ENCODE results near the gene C16orf74. TPM values are rescaled to one million over a fixed set of nuclear protein-coding genes. Genes with fewer than 3 reads are reported as not detected.

C16orf74 gene
- total and polyA plus RNA-seq, 4 donors: 2.6 to 7.9 (median 3.4) TPM

- Histone ChIP-seq H3K9me3 (ENCODE audit: control insufficient read depth in 4 of 4, insufficient read depth in 3 of 4, low read length in 3 of 4) (no peaks in the 10 kb centered on the region), H3K36me3 (ENCODE audit: control insufficient read depth in 4 of 4, insufficient read depth in 4 of 4, low read length in 4 of 4) (peaks cover 0 to 4% (median 1%) of the 10 kb centered on the region in 4 donors), H3K4me1 (ENCODE audit: control insufficient read depth in 5 of 5, insufficient read depth in 5 of 5, low read length in 5 of 5) (peaks cover 0 to 3% (median 0%) of the 10 kb centered on the region in 5 donors), H3K27ac (ENCODE audit: low read depth in 1 of 2, low read length in 1 of 2) (no peak overlapping the region), H3K4me3 (no peak overlapping the region), H3K27me3 (ENCODE audit: control insufficient read depth in 3 of 3, insufficient read depth in 3 of 3, low read length in 2 of 3) (no peaks in the 10 kb centered on the region), H3K9ac (ENCODE audit: insufficient read depth in 1 of 2, low read length in 2 of 2) (no peak overlapping the region)
- TF ChIP-seq, protein P1, sequence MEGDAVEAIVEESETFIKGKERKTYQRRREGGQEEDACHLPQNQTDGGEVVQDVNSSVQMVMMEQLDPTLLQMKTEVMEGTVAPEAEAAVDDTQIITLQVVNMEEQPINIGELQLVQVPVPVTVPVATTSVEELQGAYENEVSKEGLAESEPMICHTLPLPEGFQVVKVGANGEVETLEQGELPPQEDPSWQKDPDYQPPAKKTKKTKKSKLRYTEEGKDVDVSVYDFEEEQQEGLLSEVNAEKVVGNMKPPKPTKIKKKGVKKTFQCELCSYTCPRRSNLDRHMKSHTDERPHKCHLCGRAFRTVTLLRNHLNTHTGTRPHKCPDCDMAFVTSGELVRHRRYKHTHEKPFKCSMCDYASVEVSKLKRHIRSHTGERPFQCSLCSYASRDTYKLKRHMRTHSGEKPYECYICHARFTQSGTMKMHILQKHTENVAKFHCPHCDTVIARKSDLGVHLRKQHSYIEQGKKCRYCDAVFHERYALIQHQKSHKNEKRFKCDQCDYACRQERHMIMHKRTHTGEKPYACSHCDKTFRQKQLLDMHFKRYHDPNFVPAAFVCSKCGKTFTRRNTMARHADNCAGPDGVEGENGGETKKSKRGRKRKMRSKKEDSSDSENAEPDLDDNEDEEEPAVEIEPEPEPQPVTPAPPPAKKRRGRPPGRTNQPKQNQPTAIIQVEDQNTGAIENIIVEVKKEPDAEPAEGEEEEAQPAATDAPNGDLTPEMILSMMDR (IDR thresholded peaks at IDR 0.05; ENCODE audit: control extremely low read depth, extremely low read depth): no peak
- DNase-seq (no peak), ATAC-seq (ENCODE audit: insufficient read depth, low FRiP score) (no peak)
- WGBS, 2 donors: 47 to 71% methylated on average over 16 of the region's 16 CpGs
Observed at GRCh38 chr16:85729452-85730185, 21.3 kb downstream of the C16orf74 start.

DNA sequence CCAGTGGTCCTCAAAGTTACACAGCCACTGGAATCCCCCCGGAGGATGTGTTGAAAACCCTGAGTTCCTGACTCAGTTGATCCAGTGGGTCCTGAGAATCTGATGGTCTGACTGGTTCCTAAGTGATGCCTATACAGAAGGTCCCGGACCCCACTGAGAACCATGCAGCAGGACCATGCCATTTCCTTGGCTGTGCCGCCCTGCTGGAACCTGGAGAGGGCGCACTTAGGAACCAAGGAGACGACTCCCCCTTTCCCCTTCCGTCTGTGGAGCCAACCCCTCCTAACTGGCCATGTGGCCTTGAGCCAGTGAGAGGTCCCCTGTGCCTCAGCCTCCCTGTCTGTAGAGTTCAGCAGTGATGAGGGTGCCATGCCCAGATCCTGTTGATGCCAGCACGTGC lies 22.0 kb downstream of the C16orf74 start:
- H3K27me3 ChIP-seq (ENCODE audit: control insufficient read depth in 3 of 3, insufficient read depth in 3 of 3, low read length in 2 of 3): no peaks in the 10 kb centered on the region
- no peaks in the 10 kb centered on the region for H3K9me3 ChIP-seq (ENCODE audit: control insufficient read depth in 4 of 4, insufficient read depth in 3 of 4, low read length in 3 of 4)
- H3K4me1 ChIP-seq (ENCODE audit: control insufficient read depth in 5 of 5, insufficient read depth in 5 of 5, low read length in 5 of 5): peaks cover 0 to 3% (median 0%) of the 10 kb centered on the region in 5 donors
- no peak overlapping the region for H3K9ac ChIP-seq (ENCODE audit: insufficient read depth in 1 of 2, low read length in 2 of 2)
- no peak overlapping the region for H3K4me3 ChIP-seq
- DNase-seq (no peak), ATAC-seq (ENCODE audit: insufficient read depth, low FRiP score) (no peak)
- WGBS, 2 donors: 77 to 82% methylated on average over 7 of the region's 7 CpGs
- TF ChIP-seq, protein P1 (IDR thresholded peaks at IDR 0.05; ENCODE audit: control extremely low read depth, extremely low read depth): no peak
- H3K36me3 ChIP-seq (ENCODE audit: control insufficient read depth in 4 of 4, insufficient read depth in 4 of 4, low read length in 4 of 4): peaks cover 0 to 4% (median 1%) of the 10 kb centered on the region in 4 donors
- H3K27ac ChIP-seq (ENCODE audit: low read depth in 1 of 2, low read length in 1 of 2): no peak overlapping the region

DNA sequence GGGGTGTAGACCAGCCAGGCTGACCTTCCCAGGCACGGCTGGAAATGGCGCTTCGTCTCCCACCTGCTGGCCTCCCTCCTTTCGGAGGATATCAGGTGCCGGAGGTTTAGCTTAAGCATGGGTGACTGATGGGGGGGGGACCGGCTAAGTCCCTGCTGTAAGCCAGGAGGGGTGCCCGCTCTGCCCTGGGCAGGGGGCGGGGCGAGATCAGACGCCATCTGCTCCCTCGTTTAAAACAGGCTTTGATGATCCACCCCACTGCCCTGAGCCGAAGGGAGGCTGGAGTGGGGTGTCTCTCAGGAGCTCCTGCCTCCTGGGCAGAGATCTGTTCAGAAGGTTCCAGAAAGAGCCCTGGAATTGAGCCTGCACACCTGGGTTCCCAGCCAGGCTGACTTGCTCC lies 26.0 kb downstream of the C16orf74 start:
- peaks cover 0 to 6% (median 1%) of the 10 kb centered on the region in 4 donors for H3K36me3 ChIP-seq (ENCODE audit: control insufficient read depth in 4 of 4, insufficient read depth in 4 of 4, low read length in 4 of 4)
- no peak for ATAC-seq (ENCODE audit: insufficient read depth, low FRiP score)
- H3K9ac ChIP-seq (ENCODE audit: insufficient read depth in 1 of 2, low read length in 2 of 2): no peak overlapping the region
- WGBS, 2 donors: 92 to 94% methylated on average over 12 of the region's 12 CpGs
- H3K4me3 ChIP-seq: no peak overlapping the region
- peaks cover 0 to 1% (median 0%) of the 10 kb centered on the region in 5 donors for H3K4me1 ChIP-seq (ENCODE audit: control insufficient read depth in 5 of 5, insufficient read depth in 5 of 5, low read length in 5 of 5)
- H3K9me3 ChIP-seq (ENCODE audit: control insufficient read depth in 4 of 4, insufficient read depth in 3 of 4, low read length in 3 of 4): no peaks in the 10 kb centered on the region
- no peak overlapping the region for H3K27ac ChIP-seq (ENCODE audit: low read depth in 1 of 2, low read length in 1 of 2)
- no peaks in the 10 kb centered on the region for H3K27me3 ChIP-seq (ENCODE audit: control insufficient read depth in 3 of 3, insufficient read depth in 3 of 3, low read length in 2 of 3)
- TF ChIP-seq, protein P1 (IDR thresholded peaks at IDR 0.05; ENCODE audit: control extremely low read depth, extremely low read depth): no peak
- DNase-seq: no peak

All from lung (tissue), 12 donors.